Activated T-cell treated with anti-CD3 and anti-CD28 coated beads for 4 hours (primary cell): Measurements from ENCODE around the gene GET3.

ENCODE experiments used
- DNase-seq: peaks from one replicate; pipeline ENCODE4 v3.0.0-alpha.2; 2020

The GET3 gene

DNA sequence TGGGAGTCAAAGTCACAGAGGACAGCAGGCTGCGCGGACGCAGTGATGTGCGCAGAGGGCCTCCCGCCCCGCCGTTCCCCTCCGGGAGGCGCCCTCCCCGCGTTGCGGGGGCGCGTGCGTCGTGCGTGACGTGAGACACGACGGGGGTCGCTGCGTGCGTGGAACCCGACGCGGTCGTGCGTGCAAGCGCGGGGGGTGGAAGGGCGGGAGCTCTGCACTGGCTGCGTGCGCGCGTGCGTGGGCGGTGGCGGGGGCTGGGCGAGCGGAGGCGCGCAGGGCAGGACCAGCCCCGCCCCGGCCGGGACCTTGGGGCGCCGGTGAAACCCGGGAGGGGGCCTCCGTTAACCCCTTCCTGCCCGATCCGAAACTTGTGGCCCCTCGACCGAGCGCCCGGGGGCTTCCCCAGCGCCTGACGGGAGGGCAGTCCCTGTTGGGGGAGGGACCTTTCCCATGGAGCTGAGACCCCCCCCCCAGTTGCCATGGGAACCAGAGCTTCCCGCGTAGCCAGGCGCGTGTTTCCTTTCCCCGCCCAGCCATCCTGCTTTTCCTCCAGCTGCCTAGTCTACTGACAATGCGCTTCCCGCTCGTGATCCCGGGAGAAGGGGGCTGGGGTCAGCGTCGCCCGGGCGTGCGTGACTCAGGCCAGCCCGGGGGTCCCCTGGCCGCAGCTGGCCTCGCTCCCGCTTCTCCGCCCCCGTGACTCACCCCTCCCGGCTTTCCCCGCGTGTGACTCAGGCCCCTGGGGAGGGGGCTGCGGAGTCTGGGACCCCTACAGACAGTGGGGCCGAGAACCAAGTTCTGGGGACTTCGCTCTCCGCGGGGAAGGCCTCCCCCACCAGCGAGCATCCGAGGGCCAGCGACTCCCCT is 45.4 kb downstream of the GET3 start:
- DNase-seq, result peak; percentile 88

DNA sequence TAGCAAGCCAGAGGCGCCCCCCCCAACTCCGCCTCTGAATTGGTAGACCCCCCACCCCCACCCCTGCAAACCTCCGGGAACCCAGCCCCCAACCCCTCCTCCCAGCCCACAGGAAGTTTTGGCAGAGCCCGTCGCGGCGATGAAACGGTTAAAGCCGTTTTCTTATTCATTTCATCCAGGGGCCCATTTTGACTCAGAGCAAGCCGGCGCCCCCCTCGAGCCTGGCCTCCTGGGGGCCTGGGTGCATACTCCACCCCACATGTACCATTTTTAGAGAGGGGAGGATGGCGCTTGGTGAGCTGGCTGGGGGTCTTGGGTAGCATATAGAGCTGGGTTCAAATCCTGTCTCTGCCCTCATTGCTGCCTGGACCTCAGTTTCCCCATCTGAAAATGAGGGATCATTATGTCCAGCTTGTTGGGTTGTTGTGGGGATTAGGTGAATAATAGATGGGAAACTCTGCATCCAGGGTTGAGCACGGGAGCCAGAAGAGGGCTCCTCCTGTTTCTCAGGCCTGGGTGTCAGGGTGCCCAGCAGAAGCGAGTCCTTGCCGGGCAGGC is 46.1 kb downstream of the GET3 start:
- no peak for DNase-seq

GRCh38 chr19:12783849-12784393 is 46.6 kb downstream of the GET3 start:
- no peak for DNase-seq

GRCh38 chr19:12784394-12784870 is 47.1 kb downstream of the GET3 start:
- no peak for DNase-seq

- no peak for DNase-seq
These were observed 47.7 kb downstream of the GET3 start for GRCh38 chr19:12784871-12785430.

- DNase-seq, result no peak
These were observed 48.2 kb downstream of the GET3 start for GRCh38 chr19:12785431-12786031.

DNA sequence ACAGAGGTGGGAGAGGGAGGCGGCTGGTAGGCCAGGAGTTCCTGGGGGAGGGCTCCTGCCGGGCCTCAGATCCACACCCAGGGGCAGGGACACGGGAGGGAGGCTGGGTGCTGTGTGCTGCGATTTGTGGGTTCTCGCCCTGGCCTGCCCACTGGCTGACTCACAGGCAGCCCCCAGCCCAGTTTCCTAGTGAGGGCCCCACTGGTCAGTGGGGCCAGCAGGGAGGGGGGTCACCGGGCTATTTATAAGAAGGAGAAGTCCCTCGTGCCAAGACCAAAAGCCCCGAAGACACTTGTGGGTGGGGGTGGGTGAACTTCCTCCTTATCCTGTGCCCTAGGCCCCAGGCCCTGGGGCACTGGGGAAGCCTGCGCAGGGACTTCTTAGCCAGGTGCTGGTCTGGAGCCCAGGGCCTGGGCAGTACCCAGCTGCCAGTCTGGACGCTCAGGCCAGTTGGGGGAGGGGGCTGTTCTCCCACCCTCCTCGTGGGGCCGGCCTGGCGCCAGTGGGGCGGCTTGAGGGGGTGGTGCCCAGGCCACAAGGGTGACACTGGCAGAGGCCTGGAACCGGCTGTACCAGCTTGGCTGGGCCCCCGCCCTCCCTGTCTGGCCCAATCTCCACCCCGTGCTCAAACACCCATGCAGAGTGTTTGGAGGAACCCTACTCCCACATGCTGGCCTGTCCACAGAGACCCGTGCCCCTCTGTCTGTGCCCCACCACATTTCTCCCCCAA is 49.0 kb downstream of the GET3 start:
- no peak for DNase-seq

GRCh38 chr19:12786952-12787351 is 49.7 kb downstream of the GET3 start:
- no peak for DNase-seq

- DNase-seq, result no peak
These were observed 50.2 kb downstream of the GET3 start for GRCh38 chr19:12787458-12787857.

DNA sequence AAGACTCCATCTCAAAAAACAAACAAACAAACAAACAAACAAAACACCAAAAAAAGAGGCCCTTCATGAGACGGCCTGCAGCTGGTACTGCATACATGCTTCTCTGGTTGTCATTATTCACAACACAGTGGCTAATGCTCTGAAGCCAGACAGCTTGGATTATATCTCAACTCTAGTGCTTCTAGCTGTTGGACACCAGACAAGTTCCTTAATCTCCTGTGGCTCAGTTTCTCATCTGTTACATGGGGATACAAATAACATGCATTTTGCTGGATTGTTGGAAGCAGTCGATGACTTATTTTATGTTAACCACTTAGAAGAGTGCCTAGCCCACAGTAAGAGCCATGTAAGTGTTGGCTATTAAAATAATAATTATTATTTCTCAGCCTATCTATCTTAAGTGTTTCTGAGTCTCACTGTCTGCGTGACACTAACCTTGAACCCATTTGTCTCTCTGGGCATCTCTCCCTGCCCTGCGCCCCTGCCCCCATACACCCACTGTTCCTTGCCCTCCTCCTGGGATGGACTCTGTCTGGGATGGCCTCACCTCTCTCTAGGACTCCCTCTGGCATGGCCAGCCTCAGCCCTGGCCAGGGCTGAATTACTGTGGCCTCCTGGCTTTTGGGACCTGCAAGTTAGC is 50.9 kb downstream of the GET3 start:
- no peak for DNase-seq

DNA sequence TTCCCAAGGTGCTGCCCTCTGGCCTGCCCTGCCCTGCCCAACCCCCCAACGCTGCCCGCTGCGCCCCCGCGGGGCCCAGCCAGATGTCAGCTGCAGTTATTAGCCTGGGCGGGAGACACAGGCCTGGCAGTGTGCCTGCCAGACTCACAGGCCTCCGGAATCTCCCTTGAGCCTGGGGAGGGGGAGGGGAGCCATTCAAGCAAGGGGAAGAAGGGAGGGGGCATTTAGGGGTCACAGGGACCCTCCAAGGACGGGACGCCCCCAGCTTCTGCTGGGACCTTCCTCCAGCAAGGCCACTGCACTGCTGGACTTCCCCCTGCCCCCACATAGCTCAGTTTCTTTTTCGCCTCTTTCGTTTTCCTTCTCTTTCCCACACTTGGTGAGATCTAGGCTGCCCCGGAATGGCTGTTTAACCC is 51.4 kb downstream of the GET3 start:
- no peak for DNase-seq

GRCh38 chr19:12789098-12789903 is 52.0 kb downstream of the GET3 start:
- no peak for DNase-seq

GRCh38 chr19:12789904-12790619 is 52.8 kb downstream of the GET3 start:
- DNase-seq, result peak; percentile 67

DNA sequence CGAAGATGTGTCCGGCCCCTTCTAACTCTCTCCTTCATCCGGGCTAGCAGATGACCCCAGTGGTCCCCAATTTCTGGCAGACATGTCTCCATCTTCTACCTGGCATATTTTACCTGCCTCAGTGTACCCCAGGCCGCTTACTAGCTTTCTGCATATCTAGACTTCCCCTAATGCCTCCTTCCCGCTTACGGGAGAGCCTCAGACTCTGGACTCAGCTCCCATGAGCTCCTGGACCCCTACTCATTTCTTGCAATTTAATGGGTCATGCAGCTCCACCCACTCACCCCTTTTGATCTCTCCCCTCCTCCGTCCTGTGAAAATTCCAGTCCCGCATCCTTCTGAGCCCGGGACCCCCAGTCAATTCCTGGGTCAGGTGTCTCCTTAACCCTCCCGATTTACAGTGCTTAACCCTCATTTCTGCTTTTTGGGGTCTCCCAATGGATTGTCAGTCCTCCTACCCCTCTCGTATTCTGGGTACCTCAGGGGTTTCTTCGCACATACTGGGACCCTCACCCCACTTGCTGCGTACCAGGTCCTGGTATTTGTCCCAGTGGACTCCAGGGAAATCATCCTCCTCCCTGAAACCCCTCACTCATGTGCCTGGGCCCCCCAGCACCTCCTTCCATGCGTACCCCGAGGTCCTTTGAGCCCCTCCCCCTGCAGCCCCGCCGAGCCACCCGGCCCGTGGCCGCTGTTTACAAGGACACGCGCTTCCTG is 53.5 kb downstream of the GET3 start:
- no peak for DNase-seq

- DNase-seq, result peak; percentile 95
These were observed 54.2 kb downstream of the GET3 start, which contains the start of gene JUNB for GRCh38 chr19:12791345-12792050. Gene JUNB, plus strand, starts transcription at chr19:12791486. Its CDS starts 286 bp downstream, at chr19:12791772.

DNA sequence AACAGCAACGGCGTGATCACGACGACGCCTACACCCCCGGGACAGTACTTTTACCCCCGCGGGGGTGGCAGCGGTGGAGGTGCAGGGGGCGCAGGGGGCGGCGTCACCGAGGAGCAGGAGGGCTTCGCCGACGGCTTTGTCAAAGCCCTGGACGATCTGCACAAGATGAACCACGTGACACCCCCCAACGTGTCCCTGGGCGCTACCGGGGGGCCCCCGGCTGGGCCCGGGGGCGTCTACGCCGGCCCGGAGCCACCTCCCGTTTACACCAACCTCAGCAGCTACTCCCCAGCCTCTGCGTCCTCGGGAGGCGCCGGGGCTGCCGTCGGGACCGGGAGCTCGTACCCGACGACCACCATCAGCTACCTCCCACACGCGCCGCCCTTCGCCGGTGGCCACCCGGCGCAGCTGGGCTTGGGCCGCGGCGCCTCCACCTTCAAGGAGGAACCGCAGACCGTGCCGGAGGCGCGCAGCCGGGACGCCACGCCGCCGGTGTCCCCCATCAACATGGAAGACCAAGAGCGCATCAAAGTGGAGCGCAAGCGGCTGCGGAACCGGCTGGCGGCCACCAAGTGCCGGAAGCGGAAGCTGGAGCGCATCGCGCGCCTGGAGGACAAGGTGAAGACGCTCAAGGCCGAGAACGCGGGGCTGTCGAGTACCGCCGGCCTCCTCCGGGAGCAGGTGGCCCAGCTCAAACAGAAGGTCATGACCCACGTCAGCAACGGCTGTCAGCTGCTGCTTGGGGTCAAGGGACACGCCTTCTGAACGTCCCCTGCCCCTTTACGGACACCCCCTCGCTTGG is 55.0 kb downstream of the GET3 start:
- peak; percentile 76 for DNase-seq

GRCh38 chr19:12792853-12793289 is 55.6 kb downstream of the GET3 start:
- DNase-seq, result no peak
